HT-29 (cell line): ENCODE results near the gene SLAIN2. TPM values are rescaled to one million over a fixed set of nuclear protein-coding genes. Genes with fewer than 3 reads are reported as not detected.
A peak's percentile ranks its signal among the peaks of the same experiment; 100 is the strongest.

ENCODE experiments used
- DNase-seq: peaks from one replicate; pipeline ENCODE4 v3.0.0-alpha.2; 2015; ENCODE audit warnings: low spot score
- total RNA-seq: library from RNA; depleted of rRNA; stranded (reverse); fragments of >200 nt; shearing (Covaris generic); gene quantifications from 2 replicates; pipeline ENCODE4 v1.2.3, GENCODE V29; 2014

SLAIN2 gene
- total RNA-seq, 1 experiment from 2014 or later: 9.4 TPM

DNA sequence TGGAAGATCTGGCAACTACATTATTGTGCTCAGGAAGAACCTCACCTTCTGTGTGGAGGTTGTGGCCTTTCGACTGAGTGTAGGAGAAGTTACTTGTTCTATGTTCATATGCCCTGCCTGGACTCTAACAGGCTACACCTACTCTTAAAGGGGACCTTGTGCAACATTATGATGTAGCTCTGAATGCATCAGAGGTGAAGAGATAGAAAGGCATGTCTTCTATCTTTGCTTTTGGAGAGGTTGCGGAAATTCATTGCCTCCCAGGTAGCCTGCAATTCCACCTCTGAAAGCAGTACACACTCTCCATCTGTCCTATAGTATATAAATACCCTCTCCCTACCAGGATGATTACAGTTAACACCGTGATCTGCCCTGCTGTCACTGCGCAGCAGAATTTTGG lies 7.1 kb upstream of the SLAIN2 start:
- DNase-seq: no peak

DNA sequence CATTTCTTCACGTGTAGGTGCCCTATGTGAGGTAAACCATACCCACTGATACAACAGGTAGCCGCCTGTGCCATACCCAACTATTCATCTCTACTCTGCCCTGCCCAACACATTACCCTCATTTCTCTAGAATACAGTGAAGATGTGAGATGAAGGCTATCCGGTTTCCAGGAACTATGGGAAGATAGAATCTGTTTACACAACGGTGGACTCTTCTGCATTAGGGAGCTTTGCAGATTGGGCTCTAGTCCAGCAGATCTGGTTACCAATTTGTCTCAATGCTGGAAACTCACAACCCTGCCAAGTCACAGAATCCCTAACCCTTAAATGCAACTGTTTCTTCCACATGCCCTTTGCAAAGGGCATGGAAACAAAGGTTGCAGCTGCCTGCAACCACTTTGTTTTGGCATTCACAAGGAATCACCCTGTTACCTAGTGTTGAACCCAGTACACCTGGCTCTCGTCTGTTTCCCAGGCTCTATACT lies 6.4 kb upstream of the SLAIN2 start:
- no peak for DNase-seq

DNA sequence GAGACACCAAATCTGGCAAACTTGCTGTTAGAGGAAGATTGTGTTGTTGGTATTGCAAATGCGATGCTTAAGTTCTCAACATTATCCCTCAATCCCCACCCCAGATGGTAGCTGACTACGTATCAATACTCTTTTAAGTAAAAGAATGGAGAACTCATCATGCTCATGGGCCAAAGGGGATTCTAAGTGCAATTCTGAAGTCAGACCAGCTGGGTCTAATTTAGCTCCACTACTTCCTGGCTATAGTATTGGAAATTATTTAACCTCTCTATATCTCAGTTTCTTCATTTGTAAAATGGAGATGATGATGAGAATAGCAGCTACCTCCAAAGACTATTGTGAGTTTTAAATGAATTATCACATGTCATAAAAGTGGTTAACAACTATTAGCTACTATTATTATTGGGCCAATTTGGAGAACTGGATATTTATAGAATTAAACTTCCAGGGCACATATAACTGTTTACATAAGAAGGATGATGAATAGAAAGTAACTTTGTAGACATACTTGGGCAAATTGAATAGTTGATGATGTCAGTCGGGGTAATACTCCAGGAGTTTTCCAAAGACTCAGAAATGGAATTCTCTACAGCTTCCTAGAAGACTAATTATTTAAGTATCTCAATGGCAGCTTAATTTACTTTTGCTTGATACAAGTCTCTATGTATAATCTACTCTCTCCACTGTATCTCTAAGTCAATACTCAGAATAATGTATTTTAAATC lies 5.0 kb upstream of the SLAIN2 start:
- DNase-seq: no peak

DNA sequence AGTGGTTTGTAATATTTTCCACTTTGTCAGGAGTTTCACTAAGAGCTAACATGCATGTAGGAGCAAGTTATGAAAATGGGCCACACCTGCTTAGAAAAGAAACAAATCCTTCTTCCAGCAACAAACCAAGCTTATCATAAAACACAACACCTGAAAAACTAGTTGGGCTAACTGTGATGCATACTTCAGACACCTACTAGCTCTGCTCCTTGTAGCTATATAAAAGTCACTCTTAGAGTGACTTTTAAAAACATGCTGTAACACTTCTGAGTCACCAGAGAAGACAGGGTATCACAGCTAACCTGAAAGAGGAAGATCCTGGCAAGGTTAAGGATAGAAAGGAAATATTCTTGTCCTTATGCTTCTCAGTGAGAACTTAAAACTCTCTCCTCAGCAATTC lies 3.6 kb upstream of the SLAIN2 start:
- no peak for DNase-seq

DNA sequence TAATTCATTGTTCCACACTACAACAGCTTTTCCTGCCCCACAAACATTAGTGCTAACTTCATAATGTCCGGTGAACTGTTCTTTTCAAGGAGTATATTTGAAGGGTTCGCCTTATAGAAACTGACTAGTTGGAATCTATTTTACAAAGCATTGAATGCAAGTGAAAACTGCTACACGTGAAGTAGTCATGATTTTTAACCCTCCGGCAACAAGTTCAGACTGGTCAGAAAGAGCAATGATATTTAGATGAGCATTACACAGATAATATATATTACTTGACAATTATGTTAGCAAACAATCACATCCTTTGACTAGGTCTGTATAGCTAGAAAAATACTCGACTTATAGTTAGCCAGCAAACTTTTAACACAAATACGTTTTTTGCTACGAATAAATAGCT lies 1.7 kb upstream of the SLAIN2 start:
- DNase-seq: no peak

DNA sequence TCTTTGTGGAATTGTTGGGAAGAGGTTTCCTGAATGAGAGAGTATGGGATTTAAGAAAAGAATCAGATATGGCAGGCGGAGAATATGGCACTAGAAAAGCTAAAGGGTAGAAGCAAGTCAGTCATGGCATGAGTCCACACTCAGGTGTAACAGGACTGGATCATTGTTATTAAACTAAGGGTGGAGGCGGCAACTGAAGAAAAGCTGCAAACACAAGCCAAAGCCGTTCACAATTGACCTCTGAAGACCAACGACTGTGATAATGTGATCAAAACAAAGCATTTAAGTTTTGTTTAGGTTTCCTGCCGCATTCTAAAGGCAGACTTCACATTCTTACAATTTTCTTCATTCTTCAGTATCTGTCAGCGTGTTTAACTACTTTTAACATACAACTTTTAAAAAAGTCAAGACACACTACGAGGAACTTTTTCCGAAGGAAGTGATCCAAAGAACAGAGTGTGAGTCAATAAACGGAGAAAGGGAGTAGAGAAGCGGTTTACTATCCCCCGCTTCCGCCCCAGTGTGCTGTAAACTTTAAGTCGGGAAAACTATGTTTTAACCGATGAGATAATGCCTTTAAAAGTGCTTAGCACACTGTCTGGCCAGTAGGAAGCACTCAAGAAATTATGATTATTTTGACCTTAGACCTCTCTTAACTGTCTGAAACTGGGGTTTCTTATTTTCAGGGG lies 909 bp upstream of the SLAIN2 start:
- DNase-seq: no peak

DNA sequence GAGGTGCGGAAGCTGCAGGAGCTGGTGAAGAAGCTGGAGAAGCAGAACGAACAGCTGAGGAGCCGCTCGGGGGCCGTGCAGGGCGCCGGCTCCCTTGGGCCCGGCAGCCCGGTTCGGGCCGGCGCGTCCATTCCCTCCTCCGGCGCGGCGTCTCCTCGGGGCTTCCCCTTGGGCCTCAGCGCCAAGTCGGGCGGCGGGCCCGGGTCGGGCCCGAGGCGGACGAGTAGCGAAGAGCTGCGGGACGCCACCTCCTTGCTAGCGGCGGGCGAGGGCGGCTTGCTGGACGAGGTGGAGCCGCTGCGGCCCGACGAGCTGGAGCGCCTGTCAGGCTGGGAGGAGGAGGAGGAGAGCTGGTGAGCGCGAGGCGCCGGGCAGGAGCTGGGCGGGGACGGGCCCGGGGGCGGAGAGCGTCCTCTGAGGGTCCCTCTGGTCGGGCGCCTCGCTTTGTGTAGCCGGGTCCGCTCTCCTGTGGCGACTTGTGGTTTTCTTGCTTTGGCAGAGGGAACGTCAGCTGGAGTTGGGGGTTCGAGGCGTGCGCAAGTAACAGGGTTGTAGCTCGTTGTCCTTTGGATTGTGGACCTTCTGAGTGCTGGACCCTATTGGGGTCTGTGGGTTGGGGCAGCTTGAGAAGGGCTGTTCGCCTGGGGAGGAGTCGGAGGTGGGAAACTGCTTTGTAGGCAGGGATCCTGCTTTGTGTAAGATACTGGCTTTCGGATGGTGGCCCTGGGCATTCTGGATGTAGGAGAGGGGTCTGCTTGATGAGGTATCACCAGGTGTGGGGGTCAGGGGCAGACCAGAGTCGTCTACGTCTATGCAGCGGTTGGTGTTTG lies 662 bp downstream of the SLAIN2 start:
- peak; percentile 40 for DNase-seq

DNA sequence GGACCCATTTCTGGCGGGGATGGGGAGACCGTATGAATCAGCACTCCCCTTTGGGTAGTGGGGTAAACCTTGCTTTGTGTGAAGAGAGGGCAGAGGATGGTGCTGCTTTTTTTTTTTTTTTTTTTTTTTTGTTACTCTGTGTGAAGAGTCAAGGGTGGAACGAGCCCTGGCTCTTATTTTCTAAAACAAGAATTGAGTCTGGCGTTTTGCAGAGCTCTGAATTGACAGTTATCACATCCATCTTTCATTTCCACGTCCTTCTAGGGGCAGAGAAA lies 1.2 kb downstream of the SLAIN2 start:
- DNase-seq: no peak

DNA sequence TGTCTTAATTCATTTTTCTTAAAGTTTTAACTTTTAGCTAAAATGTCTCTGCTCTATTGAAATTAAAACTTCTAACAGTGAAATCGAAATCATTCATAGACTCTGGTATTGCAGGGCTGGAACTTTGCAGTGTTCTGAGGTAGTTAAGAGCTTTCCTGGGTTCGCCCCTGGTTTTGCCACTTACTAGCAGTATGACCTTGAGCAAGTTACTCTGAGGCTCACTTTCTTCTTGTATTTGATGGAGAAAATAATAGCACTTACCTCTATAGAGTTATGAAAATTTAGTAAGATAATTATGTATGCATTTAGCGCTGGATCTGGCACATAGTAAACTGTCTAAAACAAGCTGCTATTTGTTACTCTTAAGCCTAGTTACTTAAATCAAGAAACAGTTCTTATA lies 1.7 kb downstream of the SLAIN2 start:
- no peak for DNase-seq

DNA sequence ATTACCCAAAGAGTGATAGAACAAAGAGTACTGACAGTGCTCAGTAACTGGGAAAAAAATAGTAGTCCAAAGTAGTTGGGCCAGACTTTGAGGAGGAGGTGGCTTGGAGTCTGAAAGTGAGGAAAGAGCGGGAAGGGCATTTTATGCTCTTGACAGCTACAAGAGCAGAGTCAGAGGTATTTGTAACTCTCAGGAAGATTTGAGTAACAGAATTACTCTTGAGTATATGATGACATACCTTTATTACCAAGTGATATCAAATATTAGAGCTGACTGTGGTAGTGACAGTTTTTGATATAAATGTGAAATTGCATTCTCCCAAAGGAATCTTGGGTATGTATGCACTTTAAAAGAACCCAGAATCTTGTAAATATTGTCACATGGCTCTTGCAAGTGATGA lies 2.2 kb downstream of the SLAIN2 start:
- peak; percentile 12 for DNase-seq

DNA sequence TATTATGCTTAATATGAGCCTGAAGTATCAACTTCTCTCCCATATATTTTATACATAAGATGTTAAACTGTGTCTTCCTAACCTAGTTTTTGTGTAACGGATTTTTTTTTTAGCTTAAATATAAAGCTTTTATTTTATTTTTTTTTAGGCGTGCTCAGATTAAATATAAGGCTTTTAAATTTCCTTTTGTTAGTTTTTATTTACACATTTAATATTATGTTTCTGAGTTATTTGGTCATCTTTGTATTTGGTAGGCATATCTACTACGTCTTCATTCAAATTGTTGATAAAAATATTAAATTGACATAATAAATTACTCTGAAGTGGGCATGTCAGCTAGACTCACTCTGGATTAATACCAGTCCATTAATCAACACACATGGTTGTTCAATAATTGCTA lies 4.2 kb downstream of the SLAIN2 start:
- no peak for DNase-seq

DNA sequence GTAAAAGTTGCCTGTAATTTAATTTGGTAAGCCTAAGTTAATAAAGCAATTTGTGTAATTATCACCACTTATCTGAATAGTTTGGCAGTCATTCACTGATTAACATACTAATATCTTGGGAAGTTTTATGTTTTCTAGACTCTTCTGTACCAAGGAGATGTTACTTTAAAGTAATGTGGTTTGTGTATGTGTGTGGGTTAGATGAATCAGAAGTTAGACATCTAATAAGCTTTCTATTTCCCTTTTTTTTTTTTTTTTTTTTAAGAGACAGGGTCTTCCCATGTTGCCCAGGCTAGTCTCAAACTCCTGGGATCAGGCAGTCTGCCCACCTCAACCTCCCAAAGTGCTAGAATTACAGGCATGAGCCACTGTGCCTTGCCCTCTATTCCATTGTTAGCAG lies 5.3 kb downstream of the SLAIN2 start:
- no peak for DNase-seq

DNA sequence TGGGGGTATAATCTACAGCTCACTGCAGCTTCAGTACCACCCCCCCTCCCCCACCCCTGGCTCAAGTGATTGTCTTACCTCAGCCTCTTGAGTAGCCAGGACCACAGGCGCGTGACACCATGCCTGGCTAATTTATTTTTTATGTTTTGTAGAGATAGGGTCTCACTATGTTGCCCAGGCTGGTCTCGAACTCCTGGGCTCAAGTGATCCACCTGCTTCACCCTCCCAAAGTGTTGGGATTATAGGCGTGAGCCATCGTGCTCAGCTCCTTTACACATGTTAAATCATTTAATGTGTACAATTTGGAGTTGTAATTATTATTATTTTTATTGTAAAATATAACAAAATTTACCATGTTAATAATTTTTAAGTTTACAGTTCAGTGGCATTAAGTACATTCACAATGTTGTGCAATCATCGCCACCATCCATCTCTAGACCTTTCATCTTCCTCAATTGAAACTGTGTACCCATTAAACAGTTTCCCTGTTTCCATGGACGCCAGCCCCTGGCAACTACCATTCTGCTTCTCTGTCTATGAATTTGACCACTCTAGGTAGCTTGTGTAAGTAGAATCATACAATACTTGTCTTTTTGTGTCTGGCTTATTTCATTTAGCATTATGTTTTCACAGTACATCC lies 6.1 kb downstream of the SLAIN2 start:
- no peak for DNase-seq

DNA sequence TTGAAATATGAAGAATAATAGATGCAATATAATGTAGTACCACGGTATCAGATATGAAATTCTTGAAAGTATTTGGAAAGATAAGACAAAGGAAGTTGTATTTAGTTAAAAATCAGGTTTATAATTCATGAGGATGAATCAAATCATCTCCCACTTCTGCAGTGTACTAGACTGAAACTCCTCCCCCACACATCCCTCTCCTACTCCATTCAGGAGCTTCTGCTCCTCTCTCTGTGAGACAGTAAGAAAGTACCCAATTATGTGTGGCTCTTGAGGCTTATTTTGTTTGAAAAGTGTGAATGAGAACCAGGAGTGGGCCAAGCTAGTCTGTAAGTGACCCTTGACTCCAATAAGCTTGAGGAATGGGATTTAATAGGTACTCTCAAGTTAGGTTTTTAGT lies 9.5 kb downstream of the SLAIN2 start:
- DNase-seq: no peak

DNA sequence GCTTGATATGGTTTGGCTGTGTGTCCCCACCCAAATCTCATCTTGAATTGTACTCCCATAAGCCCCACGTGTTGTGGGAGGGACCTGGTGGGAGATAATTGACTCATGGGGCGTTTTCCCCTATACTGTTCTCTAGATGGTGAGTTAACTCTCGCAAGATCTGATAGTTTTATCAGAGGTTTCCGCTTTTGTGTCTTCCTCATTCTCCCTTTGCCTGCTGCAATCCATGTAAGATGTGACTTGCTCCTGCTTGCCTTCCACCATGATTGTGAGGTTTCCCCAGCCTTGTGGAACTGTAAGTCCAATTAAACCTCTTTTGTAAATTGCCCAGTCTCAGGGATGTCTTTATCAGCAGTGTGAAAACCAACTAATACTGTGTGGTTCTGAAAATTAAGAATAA lies 11.5 kb downstream of the SLAIN2 start:
- no peak for DNase-seq

DNA sequence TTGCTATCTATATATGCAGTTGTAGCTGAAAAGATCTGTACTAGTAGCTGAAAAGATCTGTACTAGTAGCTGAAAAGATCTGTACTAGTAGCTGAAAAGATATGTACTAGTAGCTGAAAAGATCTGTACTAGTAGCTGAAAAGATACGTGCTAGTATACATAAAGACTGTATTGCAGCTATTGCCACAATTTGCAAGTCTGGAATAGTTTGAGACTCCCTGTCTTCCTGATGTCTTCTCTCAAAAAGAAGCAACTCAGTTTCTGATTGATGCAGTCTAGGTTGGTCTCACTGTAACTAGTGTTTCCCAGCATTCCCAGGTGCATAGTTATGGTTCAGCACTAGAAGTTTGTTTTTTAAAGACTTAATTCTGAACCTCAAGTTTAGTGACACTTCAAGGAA lies 15.0 kb downstream of the SLAIN2 start:
- no peak for DNase-seq

DNA sequence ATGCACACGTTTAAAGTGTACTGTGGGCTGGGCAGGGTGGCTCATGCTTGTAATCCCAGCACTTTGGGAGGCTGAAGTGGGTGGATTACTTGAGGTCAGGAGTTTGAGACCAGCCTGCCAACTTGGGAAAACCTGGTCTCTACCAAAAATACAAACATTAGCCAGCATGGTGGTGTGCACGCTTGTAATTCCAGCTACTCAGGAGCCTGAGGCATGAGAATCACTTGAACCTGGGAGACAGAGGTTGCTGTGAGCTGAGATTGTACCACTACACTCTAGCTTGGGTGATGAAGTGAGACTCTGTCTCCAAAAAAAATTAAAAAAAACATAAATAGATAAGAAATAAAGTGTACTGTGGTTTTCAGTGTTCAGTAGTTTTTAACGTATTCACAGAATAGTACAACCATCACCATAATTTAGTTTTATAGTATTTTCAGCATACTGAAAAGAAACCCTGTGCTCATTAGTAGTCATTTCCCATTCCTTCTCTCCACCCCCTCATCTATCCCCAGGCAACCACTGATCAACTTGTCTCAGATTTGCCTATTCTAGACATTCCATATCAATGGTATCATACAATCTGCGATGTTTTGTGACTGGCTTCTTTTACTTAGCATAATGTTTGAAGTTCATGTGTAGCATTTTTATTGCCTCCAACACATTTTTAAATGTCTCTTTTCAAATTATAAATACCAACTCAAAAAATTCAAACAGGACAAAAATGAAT lies 19.1 kb downstream of the SLAIN2 start:
- DNase-seq: no peak

DNA sequence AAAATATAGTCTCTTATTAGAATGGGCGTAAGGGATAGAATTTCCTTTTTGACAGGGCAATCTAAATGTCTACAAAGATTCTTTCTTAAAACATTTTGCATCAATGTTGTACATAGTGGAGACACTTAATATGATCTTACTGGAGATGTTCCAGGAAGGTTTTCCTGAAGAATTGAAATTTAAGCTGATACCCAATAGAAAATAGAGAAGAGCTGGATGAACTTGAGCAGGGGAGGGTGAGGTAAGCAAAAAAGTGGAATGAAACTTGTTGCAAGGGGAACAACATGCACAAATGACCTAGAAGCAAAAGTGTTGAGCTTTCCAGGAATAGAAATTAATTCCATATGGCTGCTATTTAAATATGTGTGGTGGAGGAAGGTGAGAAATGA lies 19.7 kb downstream of the SLAIN2 start:
- DNase-seq: no peak

DNA sequence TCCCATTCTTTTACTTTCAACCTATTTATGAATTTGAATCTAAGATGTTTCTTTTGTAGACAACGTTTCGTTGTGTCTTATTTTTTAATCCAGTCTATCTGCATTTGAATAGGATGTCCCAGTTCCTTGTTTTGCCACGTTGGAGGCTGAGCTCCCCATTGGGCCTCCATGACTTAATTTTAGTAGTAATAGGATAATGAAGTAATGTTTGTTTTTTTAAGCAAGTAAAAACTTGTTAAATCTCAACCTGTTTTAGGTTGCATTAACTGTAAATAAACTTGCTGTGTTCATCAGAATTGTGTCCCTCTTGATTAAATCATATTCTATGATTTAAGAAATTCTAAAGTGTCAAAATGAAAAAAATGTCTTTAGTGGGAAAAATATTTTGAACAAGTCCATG lies 25.3 kb downstream of the SLAIN2 start:
- DNase-seq: no peak

DNA sequence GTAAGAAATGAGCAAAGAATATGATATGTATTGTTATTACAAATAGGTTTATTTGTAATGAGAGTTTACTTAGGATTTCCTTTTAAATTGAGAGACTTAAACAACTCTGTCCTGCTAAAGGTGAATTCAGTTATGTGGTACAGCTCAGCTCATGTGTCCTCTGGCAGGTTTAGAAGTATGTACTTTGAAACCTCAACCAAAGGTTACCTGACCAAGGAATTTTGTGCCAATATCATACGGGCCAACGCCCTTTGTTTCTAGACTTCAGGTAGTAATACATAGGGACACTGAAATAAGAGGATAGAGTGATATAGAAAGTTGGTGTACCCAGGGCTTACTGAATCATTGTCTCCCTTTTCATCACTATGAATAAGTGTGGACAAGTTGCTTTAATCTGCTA lies 25.7 kb downstream of the SLAIN2 start:
- no peak for DNase-seq

DNA sequence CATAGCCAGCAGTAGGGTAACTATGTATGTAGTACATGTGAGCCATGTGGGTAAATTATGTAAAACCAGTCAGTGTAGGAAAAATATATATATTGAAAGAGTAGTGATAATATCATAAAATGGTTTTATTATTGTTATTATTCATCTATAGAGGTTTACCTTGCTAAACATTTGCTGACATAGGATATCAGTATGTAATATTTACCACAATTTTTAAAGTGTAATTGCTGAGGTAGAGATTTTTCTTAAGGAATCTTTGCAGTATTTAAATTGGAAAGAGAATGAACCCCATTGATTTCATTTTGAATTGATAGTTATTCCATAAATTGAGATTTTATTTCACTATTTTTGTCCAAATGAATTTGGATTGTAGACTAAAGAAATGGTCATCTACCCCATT lies 27.1 kb downstream of the SLAIN2 start:
- no peak for DNase-seq

DNA sequence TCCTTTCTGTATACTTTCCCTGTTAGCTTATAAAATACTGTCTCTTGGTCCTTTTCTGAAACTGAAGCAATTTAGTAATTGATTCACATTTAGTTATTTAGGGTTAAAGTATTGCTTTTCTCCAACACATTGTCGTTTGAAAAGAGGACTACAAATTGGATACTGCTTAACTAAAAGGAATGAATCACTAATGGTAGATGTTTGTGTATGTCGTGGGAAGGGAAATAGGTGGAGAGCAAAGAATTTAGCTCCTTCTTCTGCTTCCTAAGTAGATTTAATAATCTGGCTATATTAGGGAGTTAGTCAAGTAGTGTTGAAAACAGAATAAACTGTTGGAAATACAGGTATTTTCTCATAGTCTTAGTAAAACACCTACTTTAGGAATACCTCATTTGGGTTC lies 27.9 kb downstream of the SLAIN2 start:
- DNase-seq: no peak
